Osteocyte (in vitro differentiated cells): ENCODE measurements around the gene RFXANK. TPM values are rescaled to one million over a fixed set of nuclear protein-coding genes. Genes with fewer than 3 reads are reported as not detected.
"Not testable (repeated sequence)": the region's sequence is repeated elsewhere in the genome, so short reads cannot be mapped to it uniquely, and the experiment has no call there.

Experiments used
- DNase-seq: peaks from one replicate; pipeline ENCODE4 v3.0.0; 2021; ENCODE audit warnings: mixed read lengths; ENCODE audit not compliant: unreplicated experiment; ENCODE audit errors: extremely low spot score
- H3K27ac Mint-ChIP-seq: one replicate; pipeline ENCODE4 v1.8.0; 2021; ENCODE audit warnings: mild to moderate bottlenecking, mixed read lengths; ENCODE audit not compliant: unreplicated experiment
- H3K27me3 Mint-ChIP-seq: one replicate; pipeline ENCODE4 v1.8.0; 2021; ENCODE audit warnings: mixed read lengths; ENCODE audit not compliant: unreplicated experiment
- H3K36me3 Mint-ChIP-seq: one replicate; pipeline ENCODE4 v1.8.0; 2021; ENCODE audit warnings: mixed read lengths; ENCODE audit not compliant: unreplicated experiment
- H3K4me1 Mint-ChIP-seq: one replicate; pipeline ENCODE4 v1.8.0; 2021; ENCODE audit warnings: mixed read lengths; ENCODE audit not compliant: unreplicated experiment
- H3K4me3 Mint-ChIP-seq: one replicate; pipeline ENCODE4 v1.8.0; 2021; ENCODE audit warnings: mild to moderate bottlenecking, moderate library complexity, mixed read lengths; ENCODE audit not compliant: unreplicated experiment
- H3K9me3 Mint-ChIP-seq: one replicate; pipeline ENCODE4 v1.8.0; 2021; ENCODE audit warnings: mixed read lengths; ENCODE audit not compliant: unreplicated experiment
- CTCF ChIP-seq: fragments of 200-600 bp; sonication (generic); IDR thresholded peaks from 2 replicates; pipeline ENCODE4 v1.5.0; 2021; ENCODE audit warnings: antibody characterized with exemption, mild to moderate bottlenecking, moderate library complexity
- total RNA-seq: library from RNA; stranded (reverse); gene quantifications from 2 replicates; pipeline ENCODE4 v1.2.1, GENCODE V29; 2021

RFXANK gene
- total RNA-seq, 1 donor from 2014 or later, result 75.3 TPM

- peaks cover 21% of the 10 kb centered on the region for H3K4me1 Mint-ChIP-seq
- DNase-seq, result no peak
- no peak for TF ChIP-seq CTCF
- H3K27me3 Mint-ChIP-seq, result no peaks in the 10 kb centered on the region
- no peak overlapping the region for H3K27ac Mint-ChIP-seq
- no peaks in the 10 kb centered on the region for H3K36me3 Mint-ChIP-seq
- peak overlapping the region; percentile 49 for H3K4me3 Mint-ChIP-seq
- no peaks in the 10 kb centered on the region for H3K9me3 Mint-ChIP-seq
Measured at GRCh38 chr19:19170873-19171672, 21.0 kb upstream of the RFXANK start.

- Mint-ChIP-seq H3K27me3 (no peaks in the 10 kb centered on the region), H3K4me3 (no peak overlapping the region), H3K9me3 (no peaks in the 10 kb centered on the region), H3K27ac (no peak overlapping the region), H3K4me1 (peaks cover 21% of the 10 kb centered on the region), H3K36me3 (no peaks in the 10 kb centered on the region)
- TF ChIP-seq CTCF, result no peak
- DNase-seq, result no peak
Measured at GRCh38 chr19:19171821-19172532, 20.1 kb upstream of the RFXANK start.

GRCh38 chr19:19173243-19173642 is 18.8 kb upstream of the RFXANK start:
- H3K27ac Mint-ChIP-seq, H3K27me3 Mint-ChIP-seq, H3K36me3 Mint-ChIP-seq, H3K9me3 Mint-ChIP-seq, DNase-seq, H3K4me3 Mint-ChIP-seq: not testable (repeated sequence)
- H3K4me1 Mint-ChIP-seq, result peaks cover 21% of the 10 kb centered on the region

GRCh38 chr19:19176950-19177349 is 15.1 kb upstream of the RFXANK start:
- TF ChIP-seq CTCF, result no peak
- H3K4me1 Mint-ChIP-seq, result peaks cover 3% of the 10 kb centered on the region
- H3K9me3 Mint-ChIP-seq, result no peaks in the 10 kb centered on the region
- no peak overlapping the region for H3K4me3 Mint-ChIP-seq
- peaks cover 2% of the 10 kb centered on the region for H3K36me3 Mint-ChIP-seq
- no peak overlapping the region for H3K27ac Mint-ChIP-seq
- H3K27me3 Mint-ChIP-seq, result no peaks in the 10 kb centered on the region
- no peak for DNase-seq

- H3K27me3 Mint-ChIP-seq, result no peaks in the 10 kb centered on the region
Measured at GRCh38 chr19:19179548-19180441, 12.3 kb upstream of the RFXANK start.

More at GRCh38 chr19:19179548-19180441, 12.3 kb upstream of the RFXANK start:
- Mint-ChIP-seq H3K9me3 (no peaks in the 10 kb centered on the region), H3K27ac (no peak overlapping the region), H3K4me3 (no peak overlapping the region), H3K4me1 (no peaks in the 10 kb centered on the region), H3K36me3 (peaks cover 6% of the 10 kb centered on the region)
- no peak for DNase-seq
- TF ChIP-seq CTCF, result no peak
